HEK293 (cell line): ENCODE measurements around the gene TINCR.

Experiments
- KLF9 ChIP-seq: fragments of 450-650 bp; formaldehyde crosslinking; IDR thresholded peaks from 2 replicates; pipeline ENCODE4 v1.5.1; 2016; ENCODE audit warnings: missing biosample characterization, missing genetic modification characterization, low read depth
- ZFHX2 ChIP-seq: fragments of 450-650 bp; formaldehyde crosslinking; conservative IDR thresholded peaks from 2 replicates; pipeline ENCODE4 v1.5.1; 2016; ENCODE audit warnings: missing biosample characterization, missing genetic modification characterization
- ZFP37 ChIP-seq: fragments of 450-650 bp; formaldehyde crosslinking; IDR thresholded peaks from 2 replicates; pipeline ENCODE4 v1.5.1; 2016; ENCODE audit warnings: missing biosample characterization, missing genetic modification characterization
- ZNF169 ChIP-seq: fragments of 450-650 bp; formaldehyde crosslinking; IDR thresholded peaks from 2 replicates; pipeline ENCODE4 v1.5.1; 2016; ENCODE audit warnings: missing biosample characterization, missing genetic modification characterization
- ZNF311 ChIP-seq: fragments of 450-650 bp; formaldehyde crosslinking; IDR thresholded peaks from 2 replicates; pipeline ENCODE4 v1.5.1; 2017; ENCODE audit warnings: missing biosample characterization, missing genetic modification characterization, borderline replicate concordance
- ZNF391 ChIP-seq: fragments of 450-650 bp; formaldehyde crosslinking; IDR thresholded peaks from 2 replicates; pipeline ENCODE4 v1.5.1; 2016; ENCODE audit warnings: low read depth, missing biosample characterization, missing genetic modification characterization, borderline replicate concordance
- ZNF426 ChIP-seq: fragments of 450-650 bp; formaldehyde crosslinking; IDR thresholded peaks from 2 replicates; pipeline ENCODE4 v1.5.1; 2017; ENCODE audit warnings: missing biosample characterization, missing genetic modification characterization, mild to moderate bottlenecking, inconsistent platforms, moderate library complexity
- ZNF621 ChIP-seq: fragments of 450-650 bp; formaldehyde crosslinking; IDR thresholded peaks from 2 replicates; pipeline ENCODE4 v1.5.1; 2017; ENCODE audit warnings: missing biosample characterization, missing genetic modification characterization
- ZSCAN30 ChIP-seq: fragments of 450-650 bp; IDR thresholded peaks from 2 replicates; pipeline ENCODE4 v1.5.1; 2018; ENCODE audit warnings: missing biosample characterization, mild to moderate bottlenecking, missing genetic modification characterization, moderate library complexity
- TF ChIP-seq, protein P1 (sequence below): fragments of 450-650 bp; formaldehyde crosslinking; IDR thresholded peaks from 2 replicates; pipeline ENCODE4 v1.5.1; 2016; ENCODE audit warnings: missing biosample characterization, missing genetic modification characterization
- TF ChIP-seq, protein P2 (sequence below): fragments of 450-650 bp; formaldehyde crosslinking; IDR thresholded peaks from 2 replicates; pipeline ENCODE4 v1.5.1; 2016; ENCODE audit warnings: missing biosample characterization, missing genetic modification characterization
- TF ChIP-seq, protein P3 (sequence below): fragments of 450-650 bp; formaldehyde crosslinking; conservative IDR thresholded peaks from 2 replicates; pipeline ENCODE4 v1.5.1; 2016; ENCODE audit warnings: low read depth, missing biosample characterization, missing genetic modification characterization
- TF ChIP-seq, protein P4 (sequence below): fragments of 450-650 bp; formaldehyde crosslinking; IDR thresholded peaks from 2 replicates; pipeline ENCODE4 v1.5.1; 2016; ENCODE audit warnings: missing biosample characterization, missing genetic modification characterization

DNA sequence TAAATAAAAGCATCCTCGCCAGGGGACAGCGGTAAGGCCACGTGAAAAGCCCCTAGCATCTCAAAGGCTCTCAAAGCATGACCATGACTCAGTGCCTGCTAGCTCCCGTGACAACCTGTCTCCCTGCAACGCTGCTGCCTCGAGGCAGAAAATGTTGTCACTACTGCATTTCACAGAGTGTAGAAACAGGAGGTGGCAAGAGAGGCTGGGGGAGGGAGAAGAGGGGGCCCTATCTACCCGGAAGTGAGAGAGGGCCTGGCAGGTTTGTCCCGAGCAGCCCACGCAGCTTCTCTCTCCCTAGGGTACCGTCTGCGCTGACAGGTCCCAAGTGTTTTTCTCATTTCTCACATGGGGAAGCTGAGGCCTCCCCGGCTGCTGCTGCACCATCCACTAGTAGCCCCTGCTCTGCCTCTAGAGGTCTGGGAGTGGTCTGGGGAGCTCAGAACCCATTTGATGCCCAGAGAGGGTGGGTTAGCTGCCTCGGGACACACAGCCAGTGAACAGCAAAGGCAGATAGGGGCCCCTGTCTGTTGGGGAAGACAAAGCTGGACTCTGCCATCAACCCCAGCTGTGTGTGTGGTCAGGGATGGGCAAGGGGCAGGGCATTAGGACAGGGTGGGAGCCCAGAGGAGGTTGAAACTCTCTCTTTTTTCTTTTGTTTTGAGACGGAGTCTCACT is 3.7 kb downstream of the TINCR start:
- TF ChIP-seq ZFP37 (tag by site-specific recombination) (no peak), KLF9 (no peak), ZNF621 (no peak), ZNF169 (tag by site-specific recombination) (no peak), ZSCAN30 (no peak), ZNF391 (no peak), ZNF311 (tag by site-specific recombination) (no peak), ZNF426 (tag by site-specific recombination) (no peak), ZFHX2 (tag by site-specific recombination) (peak; percentile 47)
- TF ChIP-seq, protein P1, sequence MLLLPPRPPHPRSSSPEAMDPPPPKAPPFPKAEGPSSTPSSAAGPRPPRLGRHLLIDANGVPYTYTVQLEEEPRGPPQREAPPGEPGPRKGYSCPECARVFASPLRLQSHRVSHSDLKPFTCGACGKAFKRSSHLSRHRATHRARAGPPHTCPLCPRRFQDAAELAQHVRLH = no peak
- TF ChIP-seq, protein P2, sequence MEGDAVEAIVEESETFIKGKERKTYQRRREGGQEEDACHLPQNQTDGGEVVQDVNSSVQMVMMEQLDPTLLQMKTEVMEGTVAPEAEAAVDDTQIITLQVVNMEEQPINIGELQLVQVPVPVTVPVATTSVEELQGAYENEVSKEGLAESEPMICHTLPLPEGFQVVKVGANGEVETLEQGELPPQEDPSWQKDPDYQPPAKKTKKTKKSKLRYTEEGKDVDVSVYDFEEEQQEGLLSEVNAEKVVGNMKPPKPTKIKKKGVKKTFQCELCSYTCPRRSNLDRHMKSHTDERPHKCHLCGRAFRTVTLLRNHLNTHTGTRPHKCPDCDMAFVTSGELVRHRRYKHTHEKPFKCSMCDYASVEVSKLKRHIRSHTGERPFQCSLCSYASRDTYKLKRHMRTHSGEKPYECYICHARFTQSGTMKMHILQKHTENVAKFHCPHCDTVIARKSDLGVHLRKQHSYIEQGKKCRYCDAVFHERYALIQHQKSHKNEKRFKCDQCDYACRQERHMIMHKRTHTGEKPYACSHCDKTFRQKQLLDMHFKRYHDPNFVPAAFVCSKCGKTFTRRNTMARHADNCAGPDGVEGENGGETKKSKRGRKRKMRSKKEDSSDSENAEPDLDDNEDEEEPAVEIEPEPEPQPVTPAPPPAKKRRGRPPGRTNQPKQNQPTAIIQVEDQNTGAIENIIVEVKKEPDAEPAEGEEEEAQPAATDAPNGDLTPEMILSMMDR (tag by site-specific recombination) = no peak
- TF ChIP-seq, protein P3, sequence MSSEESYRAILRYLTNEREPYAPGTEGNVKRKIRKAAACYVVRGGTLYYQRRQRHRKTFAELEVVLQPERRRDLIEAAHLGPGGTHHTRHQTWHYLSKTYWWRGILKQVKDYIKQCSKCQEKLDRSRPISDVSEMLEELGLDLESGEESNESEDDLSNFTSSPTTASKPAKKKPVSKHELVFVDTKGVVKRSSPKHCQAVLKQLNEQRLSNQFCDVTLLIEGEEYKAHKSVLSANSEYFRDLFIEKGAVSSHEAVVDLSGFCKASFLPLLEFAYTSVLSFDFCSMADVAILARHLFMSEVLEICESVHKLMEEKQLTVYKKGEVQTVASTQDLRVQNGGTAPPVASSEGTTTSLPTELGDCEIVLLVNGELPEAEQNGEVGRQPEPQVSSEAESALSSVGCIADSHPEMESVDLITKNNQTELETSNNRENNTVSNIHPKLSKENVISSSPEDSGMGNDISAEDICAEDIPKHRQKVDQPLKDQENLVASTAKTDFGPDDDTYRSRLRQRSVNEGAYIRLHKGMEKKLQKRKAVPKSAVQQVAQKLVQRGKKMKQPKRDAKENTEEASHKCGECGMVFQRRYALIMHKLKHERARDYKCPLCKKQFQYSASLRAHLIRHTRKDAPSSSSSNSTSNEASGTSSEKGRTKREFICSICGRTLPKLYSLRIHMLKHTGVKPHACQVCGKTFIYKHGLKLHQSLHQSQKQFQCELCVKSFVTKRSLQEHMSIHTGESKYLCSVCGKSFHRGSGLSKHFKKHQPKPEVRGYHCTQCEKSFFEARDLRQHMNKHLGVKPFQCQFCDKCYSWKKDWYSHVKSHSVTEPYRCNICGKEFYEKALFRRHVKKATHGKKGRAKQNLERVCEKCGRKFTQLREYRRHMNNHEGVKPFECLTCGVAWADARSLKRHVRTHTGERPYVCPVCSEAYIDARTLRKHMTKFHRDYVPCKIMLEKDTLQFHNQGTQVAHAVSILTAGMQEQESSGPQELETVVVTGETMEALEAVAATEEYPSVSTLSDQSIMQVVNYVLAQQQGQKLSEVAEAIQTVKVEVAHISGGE (tag by site-specific recombination) = no peak
- TF ChIP-seq, protein P4, sequence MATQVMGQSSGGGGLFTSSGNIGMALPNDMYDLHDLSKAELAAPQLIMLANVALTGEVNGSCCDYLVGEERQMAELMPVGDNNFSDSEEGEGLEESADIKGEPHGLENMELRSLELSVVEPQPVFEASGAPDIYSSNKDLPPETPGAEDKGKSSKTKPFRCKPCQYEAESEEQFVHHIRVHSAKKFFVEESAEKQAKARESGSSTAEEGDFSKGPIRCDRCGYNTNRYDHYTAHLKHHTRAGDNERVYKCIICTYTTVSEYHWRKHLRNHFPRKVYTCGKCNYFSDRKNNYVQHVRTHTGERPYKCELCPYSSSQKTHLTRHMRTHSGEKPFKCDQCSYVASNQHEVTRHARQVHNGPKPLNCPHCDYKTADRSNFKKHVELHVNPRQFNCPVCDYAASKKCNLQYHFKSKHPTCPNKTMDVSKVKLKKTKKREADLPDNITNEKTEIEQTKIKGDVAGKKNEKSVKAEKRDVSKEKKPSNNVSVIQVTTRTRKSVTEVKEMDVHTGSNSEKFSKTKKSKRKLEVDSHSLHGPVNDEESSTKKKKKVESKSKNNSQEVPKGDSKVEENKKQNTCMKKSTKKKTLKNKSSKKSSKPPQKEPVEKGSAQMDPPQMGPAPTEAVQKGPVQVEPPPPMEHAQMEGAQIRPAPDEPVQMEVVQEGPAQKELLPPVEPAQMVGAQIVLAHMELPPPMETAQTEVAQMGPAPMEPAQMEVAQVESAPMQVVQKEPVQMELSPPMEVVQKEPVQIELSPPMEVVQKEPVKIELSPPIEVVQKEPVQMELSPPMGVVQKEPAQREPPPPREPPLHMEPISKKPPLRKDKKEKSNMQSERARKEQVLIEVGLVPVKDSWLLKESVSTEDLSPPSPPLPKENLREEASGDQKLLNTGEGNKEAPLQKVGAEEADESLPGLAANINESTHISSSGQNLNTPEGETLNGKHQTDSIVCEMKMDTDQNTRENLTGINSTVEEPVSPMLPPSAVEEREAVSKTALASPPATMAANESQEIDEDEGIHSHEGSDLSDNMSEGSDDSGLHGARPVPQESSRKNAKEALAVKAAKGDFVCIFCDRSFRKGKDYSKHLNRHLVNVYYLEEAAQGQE = no peak
